Endodermal cell (in vitro differentiated cells): ENCODE results near the gene RIMS4. TPM values are rescaled to one million over a fixed set of nuclear protein-coding genes. Genes with fewer than 3 reads are reported as not detected.

Experiments used
- DNase-seq: peaks from one replicate; pipeline ENCODE4 v3.0.0-alpha.2; 2017
- H3K27ac ChIP-seq: 2 replicates; pipeline ENCODE4 v1.5.1; 2013; ENCODE audit warnings: mild to moderate bottlenecking, low read depth, low read length, moderate library complexity
- H3K27me3 ChIP-seq: 2 replicates; pipeline ENCODE4 v1.6.1; 2013; ENCODE audit warnings: mild to moderate bottlenecking, low read length, moderate library complexity; ENCODE audit not compliant: insufficient read depth, control insufficient read depth, poor library complexity, severe bottlenecking
- H3K36me3 ChIP-seq: 2 replicates; pipeline ENCODE4 v1.7.0; 2013; ENCODE audit warnings: mild to moderate bottlenecking, low read length, moderate library complexity; ENCODE audit not compliant: control insufficient read depth, insufficient read depth
- H3K4me1 ChIP-seq: one replicate; pipeline ENCODE4 v1.7.0; 2013; ENCODE audit warnings: low read length; ENCODE audit not compliant: control insufficient read depth, insufficient read depth
- H3K4me3 ChIP-seq: 2 replicates; pipeline ENCODE4 v1.5.1; 2013; ENCODE audit warnings: mild to moderate bottlenecking, low read length, moderate library complexity
- H3K9ac ChIP-seq: 2 replicates; pipeline ENCODE4 v1.6.1; 2013; ENCODE audit warnings: mild to moderate bottlenecking, low read length, moderate library complexity; ENCODE audit not compliant: poor library complexity, severe bottlenecking; ENCODE audit errors: extremely low read depth
- H3K9me3 ChIP-seq: 2 replicates; pipeline ENCODE4 v1.6.1; 2013; ENCODE audit warnings: mild to moderate bottlenecking, low read length, moderate library complexity; ENCODE audit not compliant: control insufficient read depth
- H3K27ac Mint-ChIP-seq: 2 replicates; pipeline ENCODE4 v1.8.0; 2020; ENCODE audit warnings: mixed read lengths
- H3K27me3 Mint-ChIP-seq: 2 replicates; pipeline ENCODE4 v1.8.0; 2021; ENCODE audit warnings: mild to moderate bottlenecking, mixed read lengths; ENCODE audit not compliant: insufficient read depth
- H3K36me3 Mint-ChIP-seq: 2 replicates; pipeline ENCODE4 v1.8.0; 2020; ENCODE audit warnings: low read depth, mixed read lengths
- H3K4me1 Mint-ChIP-seq: 2 replicates; pipeline ENCODE4 v1.8.0; 2020; ENCODE audit warnings: mixed read lengths
- H3K4me3 Mint-ChIP-seq: 2 replicates; pipeline ENCODE4 v1.8.0; 2020; ENCODE audit warnings: mild to moderate bottlenecking, moderate library complexity, mixed read lengths
- H3K9me3 Mint-ChIP-seq: 2 replicates; pipeline ENCODE4 v1.8.0; 2020; ENCODE audit warnings: mild to moderate bottlenecking, mixed read lengths
- CTCF ChIP-seq: fragments of 200-600 bp; sonication (generic); conservative IDR thresholded peaks from 2 replicates; pipeline ENCODE4 v1.5.0; 2021; ENCODE audit warnings: antibody characterized with exemption, mild to moderate bottlenecking
- WGBS, 2 experiments: methylation state at CpG; one replicate each; pipeline versions ENCODE4 v1.1.5 to v1.1.7; 2013; ENCODE audit warnings: missing lambda C conversion rate in 2 of 2, mixed read lengths in 1 of 2; ENCODE audit not compliant: insufficient coverage in 1 of 2, insufficient read length in 1 of 2; 5-methylcytosine and 5-hydroxymethylcytosine counted together
- total RNA-seq, 2 donors: library from RNA; stranded (reverse); fragmentation: NEBNext Ultra II Directional in 1 of 2; extraction: Animal tissue kit (Norgen Biotek cat#: 25700) in 1 of 2; gene quantifications; 2 replicates in 1 of 2; 3 replicates in 1 of 2; pipeline ENCODE4 v1.2.1, GENCODE V29; 2021

The RIMS4 gene
- total RNA-seq, 2 donors from 2014 or later: 4.3 to 13.0 TPM

GRCh38 chr20:44728801-44729443 lies 81.4 kb downstream of the RIMS4 start:
- Histone ChIP-seq H3K4me1 (peaks cover 12% of the 10 kb centered on the region), H3K4me3 (no peak overlapping the region), H3K36me3 (no peaks in the 10 kb centered on the region), H3K27me3 (no peaks in the 10 kb centered on the region), H3K9ac (no peak overlapping the region), H3K9me3 (no peaks in the 10 kb centered on the region), H3K27ac (no peak overlapping the region)
- Mint-ChIP-seq H3K36me3 (no peaks in the 10 kb centered on the region), H3K27me3 (no peaks in the 10 kb centered on the region), H3K27ac (no peak overlapping the region), H3K4me3 (no peak overlapping the region), H3K4me1 (peaks cover 28% of the 10 kb centered on the region), H3K9me3 (no peaks in the 10 kb centered on the region)
- TF ChIP-seq CTCF: no peak
- 42% methylated on average over 4 to 9 of the region's 9 CpGs for WGBS, 2 experiments
- DNase-seq: peak; percentile 81

- Histone ChIP-seq H3K27ac (no peak overlapping the region), H3K27me3 (no peaks in the 10 kb centered on the region), H3K9me3 (no peaks in the 10 kb centered on the region), H3K36me3 (no peaks in the 10 kb centered on the region), H3K9ac (no peak overlapping the region), H3K4me1 (peaks cover 8% of the 10 kb centered on the region), H3K4me3 (no peak overlapping the region)
- DNase-seq: no peak
- TF ChIP-seq CTCF: no peak
- Mint-ChIP-seq H3K4me3 (no peak overlapping the region), H3K27ac (no peak overlapping the region), H3K4me1 (peaks cover 22% of the 10 kb centered on the region), H3K36me3 (no peaks in the 10 kb centered on the region), H3K27me3 (peaks cover 3% of the 10 kb centered on the region), H3K9me3 (no peaks in the 10 kb centered on the region)
- 90 to 92% methylated on average over 2 of the region's 2 CpGs for WGBS, 2 experiments
Observed at GRCh38 chr20:44727651-44728050, 82.7 kb downstream of the RIMS4 start.

- Histone ChIP-seq H3K4me1 (peaks cover 8% of the 10 kb centered on the region), H3K36me3 (no peaks in the 10 kb centered on the region), H3K9me3 (no peaks in the 10 kb centered on the region), H3K4me3 (no peak overlapping the region), H3K9ac (no peak overlapping the region), H3K27me3 (no peaks in the 10 kb centered on the region), H3K27ac (no peak overlapping the region)
- H3K4me3 Mint-ChIP-seq: no peak overlapping the region
- peaks cover 16% of the 10 kb centered on the region for H3K4me1 Mint-ChIP-seq
- H3K27ac Mint-ChIP-seq: no peak overlapping the region
- H3K9me3 Mint-ChIP-seq: no peaks in the 10 kb centered on the region
- 93 to 94% methylated on average over 9 to 11 of the region's 11 CpGs for WGBS, 2 experiments
- DNase-seq: no peak
- TF ChIP-seq CTCF: peak; percentile 36
- H3K27me3 Mint-ChIP-seq: peaks cover 3% of the 10 kb centered on the region
- H3K36me3 Mint-ChIP-seq: no peaks in the 10 kb centered on the region
Observed at GRCh38 chr20:44727039-44727438, 83.3 kb downstream of the RIMS4 start.
